ENCODE measurements around the gene GRPEL1. TPM values are rescaled to one million over a fixed set of nuclear protein-coding genes. Genes with fewer than 3 reads are reported as not detected.

Gene GRPEL1
- total and polyA plus RNA-seq, 2 experiments from 2014 or later: 27.4 to 112 TPM

GRCh38 chr4:7068279-7068842, 497 bp upstream of the GRPEL1 start:
- Histone ChIP-seq H3K4me2 (peak overlapping the region; percentile 89), H3K4me1 (ENCODE audit: insufficient read depth) (peaks cover 20% of the 10 kb centered on the region; the same call in 1 of the 2 replicates), H3K27me3 (ENCODE audit: insufficient read depth) (peaks cover 21% of the 10 kb centered on the region), H3K27ac (ENCODE audit: low read depth) (no peak overlapping the region), H3K9me2 (ENCODE audit: insufficient read depth) (no peaks in the 10 kb centered on the region), H3K36me3 (ENCODE audit: insufficient read depth) (peaks cover 8% of the 10 kb centered on the region; the same call in 1 of the 2 replicates), H3K79me2 (replicated peaks; ENCODE audit: insufficient read depth) (peaks cover 41% of the 10 kb centered on the region), H3F3A (replicated peaks; ENCODE audit: low read depth) (no peaks in the 10 kb centered on the region), H4K20me1 (replicated peaks; ENCODE audit: insufficient read depth) (peaks cover 32% of the 10 kb centered on the region), H3K4me3 (peak overlapping the region; percentile 72), H2AFZ (peak overlapping the region; percentile 90)
- Mint-ChIP-seq H3K27ac (peak overlapping the region; percentile 39; the same call in 1 of the 2 replicates), H3K9me3 (no peaks in the 10 kb centered on the region; the same call in 2 of the 3 replicates), H3K4me3 (peak overlapping the region; percentile 92), H3K27me3 (ENCODE audit: insufficient read depth, low read depth, poor library complexity) (peaks cover 15% of the 10 kb centered on the region), H3K4me1 (peaks cover 20% of the 10 kb centered on the region), H3K36me3 (ENCODE audit: low read depth) (peaks cover 22% of the 10 kb centered on the region)
- DNase-seq (ENCODE audit: low spot score): no peak
- ATAC-seq: peak; percentile 69
- no peak for TF ChIP-seq CREB1 (CRISPR knock-in tag; IDR thresholded peaks at IDR 0.05; ENCODE audit: low read depth)
- TF ChIP-seq ZNF114 (CRISPR knock-in tag; IDR thresholded peaks at IDR 0.05): no peak
- peak; percentile 73 for TF ChIP-seq POLR2AphosphoS5 (IDR thresholded peaks at IDR 0.05; ENCODE audit: low read depth)
- TF ChIP-seq STAT1 (IDR thresholded peaks at IDR 0.05; ENCODE audit: unreplicated experiment): no peak
- no peak for TF ChIP-seq JUNB (IDR thresholded peaks at IDR 0.05; ENCODE audit: unreplicated experiment)
- TF ChIP-seq NANOG (IDR thresholded peaks at IDR 0.05; ENCODE audit: borderline replicate concordance): no peak
- TF ChIP-seq REST (IDR thresholded peaks at IDR 0.05; ENCODE audit: unreplicated experiment): peak; percentile 9
- no peak for TF ChIP-seq EZH2 (IDR thresholded peaks at IDR 0.05; ENCODE audit: low read depth, unreplicated experiment)
- no peak for TF ChIP-seq ZNF462 (CRISPR knock-in tag; IDR thresholded peaks at IDR 0.05)
- no peak for TF ChIP-seq ETS1 (IDR thresholded peaks at IDR 0.05)
- no peak for TF ChIP-seq EZH2phosphoT487 (IDR thresholded peaks at IDR 0.05; ENCODE audit: unreplicated experiment)
- no peak for TF ChIP-seq CTCF (conservative IDR thresholded peaks at IDR 0.05; ENCODE audit: low read depth in 2 of 2)
- no peak for TF ChIP-seq ZNF331 (CRISPR knock-in tag; IDR thresholded peaks at IDR 0.05; ENCODE audit: low read depth)
